ENCODE data around the gene DMTF1. TPM values are rescaled to one million over a fixed set of nuclear protein-coding genes. Genes with fewer than 3 reads are reported as not detected.

Gene DMTF1
- total RNA-seq, 2 experiments from 2014 or later, result 63.0 to 65.1 TPM

GRCh38 chr7:87216701-87217508 lies 64.7 kb downstream of the DMTF1 start:
- DNase-seq (peak; percentile 75), ATAC-seq (peak; percentile 50)
- Mint-ChIP-seq H3K9me3 (no peaks in the 10 kb centered on the region), H3K4me3 (peak overlapping the region; percentile 98), H3K27me3 (peaks cover 2% of the 10 kb centered on the region), H3K4me1 (ENCODE audit: low read depth) (peaks cover 51% of the 10 kb centered on the region), H3K27ac (peak overlapping the region; percentile 98), H3K36me3 (ENCODE audit: low read depth) (peaks cover 65% of the 10 kb centered on the region)
- TF ChIP-seq CTCF (IDR thresholded peaks at IDR 0.05), result no peak
- CTCF ChIA-PET, result interaction anchor here (1.0 to 2.2 kb wide), 5 partner anchors 15 to 68 kb away, joined by 3 to 11 read pairs (median 4); partner anchors contain the start of gene DMTF1
- intact Hi-C loops (cut with micrococcal nuclease), result loop anchor here (2.0 kb wide), 1 partner anchor 64 kb away; the partner anchor contains the start of gene DMTF1
- POLR2A ChIA-PET, result interaction anchor here (0.9 to 7.7 kb wide), 11 partner anchors 9 to 64 kb away, joined by 3 to 90 read pairs (median 6); partner anchors contain the start of gene DMTF1

- peak overlapping the region; percentile 98 for H3K4me3 Mint-ChIP-seq
- no peaks in the 10 kb centered on the region for H3K9me3 Mint-ChIP-seq
- intact Hi-C loops (cut with micrococcal nuclease), result loop anchor here (2.0 kb wide), 1 partner anchor 65 kb away; the partner anchor contains the start of gene DMTF1
- H3K27me3 Mint-ChIP-seq, result peaks cover 2% of the 10 kb centered on the region
- H3K27ac Mint-ChIP-seq, result peak overlapping the region; percentile 98
- CTCF ChIA-PET, result interaction anchor here (1.1 to 2.2 kb wide), 4 partner anchors 16 to 65 kb away, joined by 3 to 11 read pairs (median 6); partner anchors contain the start of gene DMTF1
- TF ChIP-seq CTCF (IDR thresholded peaks at IDR 0.05), result no peak
- peak; percentile 7 for DNase-seq
- H3K36me3 Mint-ChIP-seq (ENCODE audit: low read depth), result peaks cover 55% of the 10 kb centered on the region
- peaks cover 39% of the 10 kb centered on the region for H3K4me1 Mint-ChIP-seq (ENCODE audit: low read depth)
- no peak for ATAC-seq
- POLR2A ChIA-PET, result interaction anchor here (0.7 to 7.7 kb wide), 15 partner anchors 10 to 239 kb away, joined by 3 to 90 read pairs (median 5); partner anchors contain the start of gene DMTF1
Observed at GRCh38 chr7:87217983-87218653, 65.9 kb downstream of the DMTF1 start.

DNA sequence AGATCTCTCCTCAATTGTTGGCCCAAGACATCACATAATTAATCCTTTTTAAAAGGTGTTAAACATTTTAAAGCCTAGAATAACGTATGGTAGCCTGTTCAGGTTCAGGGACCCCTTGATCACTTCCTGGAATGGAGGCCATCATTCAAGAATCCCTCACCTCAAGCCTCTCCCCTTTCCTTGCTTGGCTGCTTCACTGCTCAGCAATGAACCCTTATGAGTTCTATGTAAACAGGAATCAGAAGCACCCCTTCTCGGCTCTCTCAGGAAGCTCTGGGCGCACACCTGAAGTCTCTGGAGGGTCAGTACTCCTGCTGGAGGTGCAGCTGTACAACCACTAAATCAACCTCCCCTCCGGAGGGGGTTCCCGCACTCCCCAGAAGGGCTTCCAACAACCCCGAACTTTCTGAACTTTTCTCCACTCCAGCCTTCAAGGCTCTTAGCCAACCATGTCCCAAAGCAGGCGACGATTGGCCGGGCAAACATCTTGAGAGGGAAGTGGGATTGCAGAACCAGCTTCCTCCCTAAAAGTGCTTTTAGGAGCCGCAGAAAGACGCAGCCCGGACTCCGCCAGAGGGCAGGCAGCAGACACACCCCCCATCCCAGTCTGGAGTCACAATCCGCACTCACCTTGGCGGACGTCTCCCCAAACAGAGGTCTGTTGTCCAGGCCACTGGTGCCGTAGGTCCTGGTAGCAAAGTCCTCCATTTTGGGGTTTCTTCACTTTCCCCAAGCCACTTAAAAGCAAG lies 66.7 kb downstream of the DMTF1 start:
- CTCF ChIA-PET, result interaction anchor here (0.6 to 3.0 kb wide), 6 partner anchors 17 to 159 kb away, joined by 3 to 14 read pairs (median 4); partner anchors contain the start of genes DMTF1 and ELAPOR2
- H3K4me3 Mint-ChIP-seq, result peak overlapping the region; percentile 98

More for the DNA sequence above, 66.7 kb downstream of the DMTF1 start:
- Mint-ChIP-seq H3K4me1 (ENCODE audit: low read depth) (peaks cover 31% of the 10 kb centered on the region), H3K9me3 (no peaks in the 10 kb centered on the region), H3K36me3 (ENCODE audit: low read depth) (peaks cover 48% of the 10 kb centered on the region), H3K27me3 (peaks cover 2% of the 10 kb centered on the region), H3K27ac (peak overlapping the region; percentile 98)
- POLR2A ChIA-PET, result interaction anchor here (1.0 to 7.7 kb wide), 17 partner anchors 8 to 382 kb away, joined by 3 to 90 read pairs (median 5); partner anchors contain the start of genes ABCB1 and DMTF1
- ATAC-seq, result no peak
- intact Hi-C loops (cut with micrococcal nuclease), result no loop called here
- DNase-seq, result peak; percentile 50
- no peak for TF ChIP-seq CTCF (IDR thresholded peaks at IDR 0.05)

Data from activated CD8-positive, alpha-beta T cell treated with anti-CD3 and anti-CD28 coated beads for 36 hours (primary cell).